Measurements from ENCODE around the gene ZNF284.

Gene ZNF284

GRCh38 chr19:44059229-44059628 is 12.7 kb upstream of the ZNF284 start:
- Histone ChIP-seq H3K9me3 (ENCODE audit: control insufficient read depth in 2 of 2, low read length in 2 of 2) (peaks cover 5 to 12% of the 10 kb centered on the region in 2 donors), H3K27ac (ENCODE audit: low read length) (no peak overlapping the region), H3K4me3 (ENCODE audit: low read length in 2 of 2) (no peak overlapping the region), H3K27me3 (ENCODE audit: control insufficient read depth in 1 of 2, insufficient read depth in 2 of 2, low read length in 2 of 2) (no peaks in the 10 kb centered on the region), H3K4me1 (ENCODE audit: control insufficient read depth, insufficient read depth, low read length) (no peaks in the 10 kb centered on the region), H3K9ac (ENCODE audit: low read length in 2 of 2) (no peak overlapping the region), H3K36me3 (ENCODE audit: control insufficient read depth in 2 of 2, insufficient read depth in 2 of 2, low read length in 2 of 2) (peaks cover 61% of the 10 kb centered on the region in 2 donors)

GRCh38 chr19:44061038-44061437 is 10.9 kb upstream of the ZNF284 start:
- Histone ChIP-seq H3K4me1 (ENCODE audit: control insufficient read depth, insufficient read depth, low read length) (no peaks in the 10 kb centered on the region), H3K4me3 (ENCODE audit: low read length in 2 of 2) (no peak overlapping the region), H3K36me3 (ENCODE audit: control insufficient read depth in 2 of 2, insufficient read depth in 2 of 2, low read length in 2 of 2) (peaks cover 66 to 69% of the 10 kb centered on the region in 2 donors), H3K27me3 (ENCODE audit: control insufficient read depth in 1 of 2, insufficient read depth in 2 of 2, low read length in 2 of 2) (no peaks in the 10 kb centered on the region), H3K9ac (ENCODE audit: low read length in 2 of 2) (no peak overlapping the region), H3K9me3 (ENCODE audit: control insufficient read depth in 2 of 2, low read length in 2 of 2) (peaks cover 15 to 17% of the 10 kb centered on the region in 2 donors), H3K27ac (ENCODE audit: low read length) (no peak overlapping the region)

GRCh38 chr19:44066305-44066704 is 5.7 kb upstream of the ZNF284 start:
- H3K4me3 ChIP-seq (ENCODE audit: low read length in 2 of 2): peak overlapping the region in 1 of 2 donors; percentile 54
- peaks cover 50 to 52% of the 10 kb centered on the region in 2 donors for H3K36me3 ChIP-seq (ENCODE audit: control insufficient read depth in 2 of 2, insufficient read depth in 2 of 2, low read length in 2 of 2)
- H3K9me3 ChIP-seq (ENCODE audit: control insufficient read depth in 2 of 2, low read length in 2 of 2): peaks cover 28 to 29% of the 10 kb centered on the region in 2 donors
- no peak overlapping the region for H3K27ac ChIP-seq (ENCODE audit: low read length)
- no peaks in the 10 kb centered on the region for H3K4me1 ChIP-seq (ENCODE audit: control insufficient read depth, insufficient read depth, low read length)
- H3K27me3 ChIP-seq (ENCODE audit: control insufficient read depth in 1 of 2, insufficient read depth in 2 of 2, low read length in 2 of 2): no peaks in the 10 kb centered on the region
- H3K9ac ChIP-seq (ENCODE audit: low read length in 2 of 2): no peak overlapping the region

GRCh38 chr19:44069415-44069814 is 2.5 kb upstream of the ZNF284 start:
- H3K27me3 ChIP-seq (ENCODE audit: control insufficient read depth in 1 of 2, insufficient read depth in 2 of 2, low read length in 2 of 2): no peaks in the 10 kb centered on the region
- no peak overlapping the region for H3K4me3 ChIP-seq (ENCODE audit: low read length in 2 of 2)
- H3K4me1 ChIP-seq (ENCODE audit: control insufficient read depth, insufficient read depth, low read length): peaks cover 7% of the 10 kb centered on the region
- peaks cover 22 to 25% of the 10 kb centered on the region in 2 donors for H3K36me3 ChIP-seq (ENCODE audit: control insufficient read depth in 2 of 2, insufficient read depth in 2 of 2, low read length in 2 of 2)
- H3K9ac ChIP-seq (ENCODE audit: low read length in 2 of 2): no peak overlapping the region
- H3K27ac ChIP-seq (ENCODE audit: low read length): no peak overlapping the region
- H3K9me3 ChIP-seq (ENCODE audit: control insufficient read depth in 2 of 2, low read length in 2 of 2): peaks cover 21 to 25% of the 10 kb centered on the region in 2 donors

GRCh38 chr19:44072543-44073401 is 813 bp downstream of the ZNF284 start:
- Histone ChIP-seq H3K4me1 (ENCODE audit: control insufficient read depth, insufficient read depth, low read length) (peaks cover 7% of the 10 kb centered on the region), H3K27ac (ENCODE audit: low read length) (no peak overlapping the region), H3K9me3 (ENCODE audit: control insufficient read depth in 2 of 2, low read length in 2 of 2) (peaks cover 0 to 2% of the 10 kb centered on the region in 2 donors), H3K4me3 (ENCODE audit: low read length in 2 of 2) (peak overlapping the region; percentile 58 to 96), H3K9ac (ENCODE audit: low read length in 2 of 2) (peak overlapping the region; percentile 59 to 74), H3K27me3 (ENCODE audit: control insufficient read depth in 1 of 2, insufficient read depth in 2 of 2, low read length in 2 of 2) (no peaks in the 10 kb centered on the region), H3K36me3 (ENCODE audit: control insufficient read depth in 2 of 2, insufficient read depth in 2 of 2, low read length in 2 of 2) (peaks cover 3 to 5% of the 10 kb centered on the region in 2 donors)

DNA sequence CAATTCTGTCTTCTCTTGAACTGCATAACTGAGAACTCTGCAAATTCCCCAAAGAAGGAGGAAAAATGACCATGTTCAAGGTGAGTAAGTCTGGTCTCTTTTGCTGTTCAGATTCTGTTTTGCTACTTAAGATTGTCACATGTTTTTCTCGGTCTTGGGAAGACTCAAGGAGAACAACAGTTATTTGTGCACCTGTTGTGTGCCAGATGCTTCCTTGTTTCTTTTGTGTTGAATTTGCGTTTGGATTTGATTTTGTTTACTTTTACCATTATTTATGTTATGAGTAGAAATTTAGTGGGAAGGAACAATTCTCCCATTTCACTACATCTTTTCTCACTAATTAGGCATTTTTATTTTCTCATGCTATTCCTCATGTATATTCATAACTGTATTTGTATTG is 4.4 kb downstream of the ZNF284 start:
- no peaks in the 10 kb centered on the region for H3K27me3 ChIP-seq (ENCODE audit: control insufficient read depth in 1 of 2, insufficient read depth in 2 of 2, low read length in 2 of 2)
- no peak overlapping the region for H3K9ac ChIP-seq (ENCODE audit: low read length in 2 of 2)
- peaks cover 8 to 16% of the 10 kb centered on the region in 2 donors for H3K36me3 ChIP-seq (ENCODE audit: control insufficient read depth in 2 of 2, insufficient read depth in 2 of 2, low read length in 2 of 2)
- H3K4me1 ChIP-seq (ENCODE audit: control insufficient read depth, insufficient read depth, low read length): peaks cover 7% of the 10 kb centered on the region
- no peak overlapping the region for H3K27ac ChIP-seq (ENCODE audit: low read length)
- no peak overlapping the region for H3K4me3 ChIP-seq (ENCODE audit: low read length in 2 of 2)
- H3K9me3 ChIP-seq (ENCODE audit: control insufficient read depth in 2 of 2, low read length in 2 of 2): no peaks in the 10 kb centered on the region

DNA sequence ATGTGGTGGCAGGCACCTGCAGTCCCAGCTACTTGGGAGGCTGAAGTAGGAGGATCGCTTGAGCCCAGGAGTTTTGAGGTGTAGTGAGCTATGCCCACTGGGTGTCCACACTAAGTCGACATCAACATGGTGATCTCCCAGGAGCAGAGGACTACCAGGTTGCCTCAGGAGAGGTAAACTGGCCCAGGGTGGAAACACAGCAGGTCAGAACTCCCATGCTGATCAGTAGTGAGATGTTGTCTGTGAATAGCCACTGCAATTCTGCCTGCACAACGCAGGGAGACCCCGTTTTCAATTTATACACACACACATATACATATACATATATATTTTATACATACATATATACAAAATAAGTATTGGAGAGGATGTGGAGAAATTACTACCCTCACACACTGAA is 20.1 kb downstream of the ZNF284 start:
- Histone ChIP-seq H3K9me3 (ENCODE audit: control insufficient read depth in 2 of 2, low read length in 2 of 2) (no peaks in the 10 kb centered on the region), H3K4me1 (ENCODE audit: control insufficient read depth, insufficient read depth, low read length) (no peaks in the 10 kb centered on the region), H3K27me3 (ENCODE audit: control insufficient read depth in 1 of 2, insufficient read depth in 2 of 2, low read length in 2 of 2) (no peaks in the 10 kb centered on the region), H3K4me3 (ENCODE audit: low read length in 2 of 2) (no peak overlapping the region), H3K27ac (ENCODE audit: low read length) (no peak overlapping the region), H3K9ac (ENCODE audit: low read length in 2 of 2) (no peak overlapping the region), H3K36me3 (ENCODE audit: control insufficient read depth in 2 of 2, insufficient read depth in 2 of 2, low read length in 2 of 2) (peaks cover 0 to 4% of the 10 kb centered on the region in 2 donors)

GRCh38 chr19:44093931-44094765 is 22.2 kb downstream of the ZNF284 start, which contains the start of gene ZNF224:
ZNF224 (plus strand) TSS chr19:44094361; CDS start chr19:44097874, 3,513 bp downstream.
- H3K27ac ChIP-seq (ENCODE audit: low read length): peak within 1 kb of the TSS; percentile 47
- H3K4me3 ChIP-seq (ENCODE audit: low read length in 2 of 2): peak within 1 kb of the TSS; percentile 87 to 94
- peaks cover 4 to 20% of the 10 kb centered on the region in 2 donors for H3K36me3 ChIP-seq (ENCODE audit: control insufficient read depth in 2 of 2, insufficient read depth in 2 of 2, low read length in 2 of 2)
- H3K27me3 ChIP-seq (ENCODE audit: control insufficient read depth in 1 of 2, insufficient read depth in 2 of 2, low read length in 2 of 2): no peaks in the 10 kb centered on the region
- H3K4me1 ChIP-seq (ENCODE audit: control insufficient read depth, insufficient read depth, low read length): no peaks in the 10 kb centered on the region
- peak within 1 kb of the TSS; percentile 72 to 80 for H3K9ac ChIP-seq (ENCODE audit: low read length in 2 of 2)
- H3K9me3 ChIP-seq (ENCODE audit: control insufficient read depth in 2 of 2, low read length in 2 of 2): no peaks in the 10 kb centered on the region

GRCh38 chr19:44107751-44108150 is 35.8 kb downstream of the ZNF284 start:
- Histone ChIP-seq H3K36me3 (ENCODE audit: control insufficient read depth in 2 of 2, insufficient read depth in 2 of 2, low read length in 2 of 2) (peaks cover 25 to 36% of the 10 kb centered on the region in 2 donors), H3K4me3 (ENCODE audit: low read length in 2 of 2) (no peak overlapping the region), H3K9ac (ENCODE audit: low read length in 2 of 2) (no peak overlapping the region), H3K4me1 (ENCODE audit: control insufficient read depth, insufficient read depth, low read length) (peaks cover 5% of the 10 kb centered on the region), H3K27me3 (ENCODE audit: control insufficient read depth in 1 of 2, insufficient read depth in 2 of 2, low read length in 2 of 2) (no peaks in the 10 kb centered on the region), H3K27ac (ENCODE audit: low read length) (no peak overlapping the region), H3K9me3 (ENCODE audit: control insufficient read depth in 2 of 2, low read length in 2 of 2) (peaks cover 25 to 27% of the 10 kb centered on the region in 2 donors)

DNA sequence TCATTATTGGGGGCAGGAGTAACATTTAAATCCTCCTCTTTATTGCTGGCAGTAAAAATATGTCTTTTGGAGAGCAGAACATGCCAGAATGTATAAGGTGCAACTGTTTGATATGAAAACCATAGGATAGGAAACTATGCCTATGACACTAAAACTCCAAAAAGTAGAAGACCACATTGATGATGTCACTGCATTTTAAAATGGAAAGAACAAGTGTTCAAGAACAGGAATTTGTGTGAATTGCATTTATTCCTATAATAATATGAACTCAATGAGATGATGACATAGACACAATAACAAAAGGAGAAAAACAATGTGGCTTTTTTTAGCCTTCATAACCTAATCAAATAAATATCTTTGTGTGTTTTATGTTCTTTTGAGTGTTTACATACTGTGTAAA is 37.5 kb downstream of the ZNF284 start:
- Histone ChIP-seq H3K9ac (ENCODE audit: low read length in 2 of 2) (no peak overlapping the region), H3K27me3 (ENCODE audit: control insufficient read depth in 1 of 2, insufficient read depth in 2 of 2, low read length in 2 of 2) (no peaks in the 10 kb centered on the region), H3K4me3 (ENCODE audit: low read length in 2 of 2) (no peak overlapping the region), H3K4me1 (ENCODE audit: control insufficient read depth, insufficient read depth, low read length) (peaks cover 12% of the 10 kb centered on the region), H3K27ac (ENCODE audit: low read length) (no peak overlapping the region), H3K36me3 (ENCODE audit: control insufficient read depth in 2 of 2, insufficient read depth in 2 of 2, low read length in 2 of 2) (peaks cover 17 to 21% of the 10 kb centered on the region in 2 donors), H3K9me3 (ENCODE audit: control insufficient read depth in 2 of 2, low read length in 2 of 2) (peaks cover 25 to 27% of the 10 kb centered on the region in 2 donors)

Measured in stomach smooth muscle (tissue), 2 donors.